Progenitor cell of endocrine pancreas (in vitro differentiated cells): ENCODE measurements around the gene ADAMTS6. TPM values are rescaled to one million over a fixed set of nuclear protein-coding genes. Genes with fewer than 3 reads are reported as not detected.
A peak's percentile ranks its signal among the peaks of the same experiment; 100 is the strongest.

Source experiments
- DNase-seq: peaks from one replicate; pipeline ENCODE4 v3.0.0; 2021; ENCODE audit warnings: low spot score; ENCODE audit not compliant: unreplicated experiment
- H3K27ac Mint-ChIP-seq: 2 replicates; pipeline ENCODE4 v1.8.0; 2021; ENCODE audit warnings: mild to moderate bottlenecking, moderate library complexity, mixed read lengths
- H3K27me3 Mint-ChIP-seq: 2 replicates; pipeline ENCODE4 v1.8.0; 2021; ENCODE audit warnings: mixed read lengths
- H3K36me3 Mint-ChIP-seq: 2 replicates; pipeline ENCODE4 v1.8.0; 2022; ENCODE audit warnings: mixed read lengths; ENCODE audit not compliant: insufficient read depth
- H3K4me1 Mint-ChIP-seq: 2 replicates; pipeline ENCODE4 v1.8.0; 2021; ENCODE audit warnings: low read depth, mixed read lengths
- H3K4me3 Mint-ChIP-seq: 2 replicates; pipeline ENCODE4 v1.8.0; 2021; ENCODE audit warnings: low read depth, mild to moderate bottlenecking, moderate library complexity, mixed read lengths
- H3K9me3 Mint-ChIP-seq: 2 replicates; pipeline ENCODE4 v1.8.0; 2021; ENCODE audit warnings: low read depth, mixed read lengths
- total RNA-seq: library from RNA; stranded (reverse); gene quantifications from 2 replicates; pipeline ENCODE4 v1.2.1, GENCODE V29; 2021
- TF ChIP-seq, protein P1 (sequence below): fragments of 200-600 bp; sonication (generic); IDR thresholded peaks from one replicate; pipeline ENCODE4 v1.5.0; 2021; ENCODE audit warnings: antibody characterized with exemption, mild to moderate bottlenecking; ENCODE audit not compliant: unreplicated experiment

The ADAMTS6 gene
- total RNA-seq, 1 donor from 2014 or later, result 13.0 TPM

DNA sequence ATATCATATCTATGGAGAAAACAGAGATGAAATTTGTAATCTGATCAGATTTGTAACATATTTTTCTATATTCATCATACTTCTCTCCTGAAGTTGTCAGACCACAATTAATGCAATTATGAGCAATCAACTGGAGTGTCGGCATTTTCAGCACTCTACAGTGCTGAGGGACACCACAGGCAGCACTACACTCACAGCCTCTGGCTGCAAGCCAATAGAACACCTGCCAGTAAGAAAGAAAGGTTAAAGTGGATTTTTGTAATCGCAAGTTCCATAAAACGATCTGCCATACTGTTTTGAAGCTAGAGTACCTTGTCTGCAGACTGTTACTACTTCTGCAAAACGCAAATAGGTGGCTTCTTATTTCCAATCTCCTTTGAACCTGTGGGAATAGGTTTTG lies 147.6 kb downstream of the ADAMTS6 start:
- TF ChIP-seq, protein P1, sequence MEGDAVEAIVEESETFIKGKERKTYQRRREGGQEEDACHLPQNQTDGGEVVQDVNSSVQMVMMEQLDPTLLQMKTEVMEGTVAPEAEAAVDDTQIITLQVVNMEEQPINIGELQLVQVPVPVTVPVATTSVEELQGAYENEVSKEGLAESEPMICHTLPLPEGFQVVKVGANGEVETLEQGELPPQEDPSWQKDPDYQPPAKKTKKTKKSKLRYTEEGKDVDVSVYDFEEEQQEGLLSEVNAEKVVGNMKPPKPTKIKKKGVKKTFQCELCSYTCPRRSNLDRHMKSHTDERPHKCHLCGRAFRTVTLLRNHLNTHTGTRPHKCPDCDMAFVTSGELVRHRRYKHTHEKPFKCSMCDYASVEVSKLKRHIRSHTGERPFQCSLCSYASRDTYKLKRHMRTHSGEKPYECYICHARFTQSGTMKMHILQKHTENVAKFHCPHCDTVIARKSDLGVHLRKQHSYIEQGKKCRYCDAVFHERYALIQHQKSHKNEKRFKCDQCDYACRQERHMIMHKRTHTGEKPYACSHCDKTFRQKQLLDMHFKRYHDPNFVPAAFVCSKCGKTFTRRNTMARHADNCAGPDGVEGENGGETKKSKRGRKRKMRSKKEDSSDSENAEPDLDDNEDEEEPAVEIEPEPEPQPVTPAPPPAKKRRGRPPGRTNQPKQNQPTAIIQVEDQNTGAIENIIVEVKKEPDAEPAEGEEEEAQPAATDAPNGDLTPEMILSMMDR, result no peak
- Mint-ChIP-seq H3K36me3 (no peaks in the 10 kb centered on the region), H3K4me1 (peaks cover 8% of the 10 kb centered on the region), H3K27me3 (no peaks in the 10 kb centered on the region), H3K9me3 (no peaks in the 10 kb centered on the region), H3K27ac (no peak overlapping the region), H3K4me3 (no peak overlapping the region)
- DNase-seq, result no peak

DNA sequence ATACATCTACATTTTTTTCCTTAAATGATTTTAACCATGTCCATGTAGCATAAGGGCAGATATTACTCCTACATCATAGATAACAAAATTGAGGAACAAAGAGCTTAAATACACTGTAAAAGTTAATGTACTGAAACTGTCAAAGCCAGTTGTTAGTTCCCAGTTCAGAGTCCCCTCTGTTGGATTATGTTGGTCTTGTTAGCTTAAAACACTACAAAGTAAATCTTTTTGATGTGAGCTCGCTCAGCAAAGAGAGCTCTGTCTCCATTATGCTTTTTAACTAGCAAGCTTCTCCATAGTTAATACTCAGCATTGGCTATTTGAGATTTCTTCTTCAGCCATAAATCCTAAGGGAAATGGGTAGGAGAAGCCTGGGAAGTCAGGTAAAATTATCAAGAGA lies 149.1 kb downstream of the ADAMTS6 start:
- H3K4me1 Mint-ChIP-seq, result peaks cover 23% of the 10 kb centered on the region
- no peaks in the 10 kb centered on the region for H3K9me3 Mint-ChIP-seq
- H3K27ac Mint-ChIP-seq, result no peak overlapping the region
- no peak for DNase-seq
- H3K27me3 Mint-ChIP-seq, result no peaks in the 10 kb centered on the region
- no peaks in the 10 kb centered on the region for H3K36me3 Mint-ChIP-seq
- TF ChIP-seq, protein P1, result no peak
- no peak overlapping the region for H3K4me3 Mint-ChIP-seq

DNA sequence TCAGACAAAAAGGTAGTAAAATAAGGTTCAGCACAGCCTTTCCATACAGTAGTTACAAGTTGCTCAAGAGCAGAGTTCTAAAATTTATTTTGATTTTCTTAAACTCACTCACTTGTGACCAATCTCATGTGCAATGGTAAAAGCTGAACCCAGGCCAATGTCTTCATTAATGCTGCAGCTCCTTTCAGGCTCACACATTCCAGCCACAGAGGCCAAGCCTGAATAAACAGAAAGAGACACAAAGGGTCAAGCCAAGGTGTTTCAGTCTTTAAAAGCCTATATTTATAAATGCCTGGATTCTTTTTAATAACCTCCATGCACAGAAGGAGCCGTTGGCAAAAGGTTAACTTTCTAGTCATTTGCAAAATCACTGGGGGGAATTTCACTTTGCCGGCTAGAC lies 152.5 kb downstream of the ADAMTS6 start:
- no peak overlapping the region for H3K4me3 Mint-ChIP-seq
- no peak for DNase-seq
- no peaks in the 10 kb centered on the region for H3K36me3 Mint-ChIP-seq
- no peaks in the 10 kb centered on the region for H3K9me3 Mint-ChIP-seq
- peaks cover 31% of the 10 kb centered on the region for H3K4me1 Mint-ChIP-seq
- TF ChIP-seq, protein P1, result no peak
- H3K27me3 Mint-ChIP-seq, result no peaks in the 10 kb centered on the region
- peak overlapping the region; percentile 29 for H3K27ac Mint-ChIP-seq

DNA sequence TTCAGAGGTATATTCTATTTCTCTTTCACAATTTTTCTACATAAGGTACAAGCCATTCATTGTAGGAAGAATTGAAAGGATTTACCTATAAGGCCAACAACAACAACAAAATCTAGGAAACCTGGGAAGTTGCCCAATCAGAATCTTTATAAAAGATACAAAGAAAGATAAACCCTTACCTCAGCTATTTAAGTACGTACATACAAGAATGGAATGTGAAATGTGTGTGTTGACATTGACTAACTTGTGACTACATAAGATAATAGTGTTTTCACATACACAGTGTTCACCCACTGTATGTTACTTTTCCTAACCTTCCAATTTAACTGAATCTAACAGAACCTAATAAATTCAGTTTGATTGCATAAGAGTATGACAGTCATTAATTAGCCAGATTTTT lies 154.1 kb downstream of the ADAMTS6 start:
- Mint-ChIP-seq H3K9me3 (no peaks in the 10 kb centered on the region), H3K36me3 (no peaks in the 10 kb centered on the region), H3K27ac (peak overlapping the region; percentile 90), H3K27me3 (no peaks in the 10 kb centered on the region), H3K4me3 (no peak overlapping the region), H3K4me1 (peaks cover 28% of the 10 kb centered on the region)
- DNase-seq, result no peak
- TF ChIP-seq, protein P1, result no peak

DNA sequence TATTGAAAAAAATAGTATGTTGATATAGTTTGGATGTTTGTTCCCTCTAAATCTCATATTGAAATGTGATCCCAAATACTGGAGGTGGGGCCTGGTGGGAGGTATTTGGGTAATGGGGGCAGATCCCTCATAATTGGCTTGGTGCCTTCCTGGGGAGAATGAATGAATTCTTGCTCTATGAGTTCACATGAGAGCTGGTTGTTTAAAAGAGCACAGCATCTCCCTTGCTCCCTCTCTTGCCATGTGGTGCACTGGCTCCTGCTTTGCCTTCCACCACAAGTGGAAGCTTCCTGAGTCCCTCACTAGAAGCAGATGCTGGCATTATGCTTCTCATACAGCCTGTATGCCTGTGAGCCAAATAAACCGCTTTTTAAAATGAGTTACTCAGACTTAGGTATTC lies 154.8 kb downstream of the ADAMTS6 start:
- Mint-ChIP-seq H3K36me3 (no peaks in the 10 kb centered on the region), H3K27ac (no peak overlapping the region), H3K27me3 (no peaks in the 10 kb centered on the region), H3K4me3 (no peak overlapping the region), H3K9me3 (no peaks in the 10 kb centered on the region), H3K4me1 (peaks cover 28% of the 10 kb centered on the region)
- TF ChIP-seq, protein P1, result no peak
- DNase-seq, result no peak
